Activated CD4-positive, CD25-positive, alpha-beta regulatory T cell (primary cell): Measurements from ENCODE around the gene ZNF410.
"Not testable (repeated sequence)": the region's sequence is repeated elsewhere in the genome, so short reads cannot be mapped to it uniquely, and the experiment has no call there.

Experiments
- DNase-seq, 4 experiments: peaks; one replicate each; lab custom pipeline; 2025; lab: John Stamatoyannopoulos, UW

Gene ZNF410, protein sequence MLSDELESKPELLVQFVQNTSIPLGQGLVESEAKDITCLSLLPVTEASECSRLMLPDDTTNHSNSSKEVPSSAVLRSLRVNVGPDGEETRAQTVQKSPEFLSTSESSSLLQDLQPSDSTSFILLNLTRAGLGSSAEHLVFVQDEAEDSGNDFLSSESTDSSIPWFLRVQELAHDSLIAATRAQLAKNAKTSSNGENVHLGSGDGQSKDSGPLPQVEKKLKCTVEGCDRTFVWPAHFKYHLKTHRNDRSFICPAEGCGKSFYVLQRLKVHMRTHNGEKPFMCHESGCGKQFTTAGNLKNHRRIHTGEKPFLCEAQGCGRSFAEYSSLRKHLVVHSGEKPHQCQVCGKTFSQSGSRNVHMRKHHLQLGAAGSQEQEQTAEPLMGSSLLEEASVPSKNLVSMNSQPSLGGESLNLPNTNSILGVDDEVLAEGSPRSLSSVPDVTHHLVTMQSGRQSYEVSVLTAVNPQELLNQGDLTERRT

GRCh38 chr14:73886449-73887317 is at the start of gene ZNF410:
TSS of gene ZNF410 (plus strand) at chr14:73886859. CDS start at chr14:73892176, 5,317 bp downstream.
- DNase-seq = peak; percentile 69 to 81 (median 74)

DNA sequence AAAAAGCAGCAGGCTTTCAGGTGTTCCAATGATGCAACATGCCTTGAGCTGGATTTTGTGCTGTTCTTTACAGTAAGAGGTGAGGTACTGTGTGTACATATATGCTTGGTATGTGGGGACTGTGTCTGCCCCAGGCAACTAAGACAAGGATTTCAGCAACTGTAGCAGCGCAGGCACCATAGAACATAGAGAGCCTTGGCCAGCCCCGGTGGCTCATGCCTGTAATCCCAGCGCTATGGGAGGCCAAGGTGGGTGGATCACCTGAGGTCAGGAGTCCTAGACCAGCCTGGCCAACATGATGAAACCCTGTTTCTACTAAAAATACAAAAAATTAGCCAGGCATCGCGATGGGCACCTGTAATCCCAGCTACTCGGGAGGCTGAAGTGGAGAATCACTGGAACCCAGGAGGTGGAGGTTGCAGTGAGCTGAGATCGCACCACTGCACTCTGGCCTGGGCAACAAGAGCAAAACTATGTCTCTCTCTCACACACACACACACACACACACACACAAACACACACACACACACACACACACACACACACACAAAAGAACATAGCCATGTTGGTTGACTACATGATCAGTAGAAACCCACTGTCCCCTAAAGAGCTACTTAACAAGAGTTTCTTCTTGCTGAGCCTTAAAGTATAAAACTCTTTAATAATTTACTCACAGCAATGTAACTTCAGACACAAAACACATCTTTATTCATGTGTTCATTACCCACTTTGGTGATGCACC is 48.2 kb upstream of the ZNF410 start:
- DNase-seq = not testable (repeated sequence)

GRCh38 chr14:73842201-73842600 is 44.5 kb upstream of the ZNF410 start:
- DNase-seq = no peak

DNA sequence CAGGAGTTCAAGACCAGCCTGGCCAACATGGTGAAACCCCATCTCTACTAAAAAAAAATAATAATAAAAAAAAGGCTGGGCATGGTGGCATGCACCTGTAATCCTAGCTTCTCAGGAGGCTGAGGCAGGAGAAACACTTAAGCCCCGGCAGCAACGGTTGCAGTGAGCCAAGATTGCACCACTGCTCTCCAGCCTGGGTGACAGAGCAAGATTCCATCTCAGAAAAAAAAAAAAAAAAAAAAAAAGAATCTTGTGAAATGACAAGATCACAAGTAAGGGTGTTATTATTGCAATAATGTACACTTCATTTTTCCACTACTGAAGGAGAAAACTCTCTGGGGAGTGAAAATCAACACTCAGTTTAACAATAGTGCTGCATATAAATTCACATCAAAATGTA is 43.8 kb upstream of the ZNF410 start:
- DNase-seq = no peak

GRCh38 chr14:73843296-73843695 is 43.4 kb upstream of the ZNF410 start:
- no peak for DNase-seq

DNA sequence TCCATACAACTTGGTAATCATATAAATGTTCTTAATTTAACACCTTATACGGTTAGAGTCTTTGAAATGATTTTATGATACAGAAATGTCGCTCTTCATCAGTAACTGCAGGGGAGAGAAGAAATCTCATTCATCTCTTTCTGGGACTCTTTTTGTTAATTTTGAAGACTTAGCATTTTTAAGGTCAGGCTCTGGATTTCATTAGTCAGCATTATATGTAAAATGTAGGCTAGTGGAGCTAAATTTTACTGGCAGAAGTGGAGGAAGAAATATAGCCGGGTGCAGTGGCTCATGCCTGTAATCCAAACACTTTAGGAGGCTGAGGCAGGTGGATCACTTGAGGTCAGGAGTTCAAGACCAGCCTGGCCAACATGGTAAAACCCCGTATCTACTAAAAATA is 39.7 kb upstream of the ZNF410 start:
- no peak for DNase-seq

DNA sequence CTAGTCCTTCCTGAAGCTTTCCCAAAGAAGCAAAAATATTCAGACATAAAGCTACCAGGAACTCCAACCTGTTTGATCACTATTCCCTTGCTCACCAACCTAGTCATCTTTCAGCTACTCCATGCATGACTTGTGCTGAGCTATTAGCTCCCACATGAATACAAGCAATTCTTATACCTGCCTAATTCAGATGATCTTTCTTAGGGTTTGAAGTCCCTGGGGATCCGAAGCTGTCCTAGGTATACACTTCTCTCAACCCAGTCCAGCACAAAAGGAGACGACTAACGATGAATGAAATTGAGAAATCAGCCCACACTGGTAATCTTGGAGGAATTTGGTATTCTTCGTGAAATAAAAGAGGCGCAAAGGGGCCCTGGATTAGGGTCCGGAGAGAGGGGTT is 35.7 kb upstream of the ZNF410 start:
- DNase-seq = no peak

- DNase-seq = peak; percentile 61 to 75 (median 70)
These were observed 34.9 kb upstream of the ZNF410 start, which contains the start of gene PTGR2 for GRCh38 chr14:73851567-73852382. TSS of gene PTGR2 (plus strand) at chr14:73851831. CDS start at chr14:73858863, 7,032 bp downstream.

GRCh38 chr14:73859145-73859544 is 27.5 kb upstream of the ZNF410 start:
- no peak for DNase-seq

DNA sequence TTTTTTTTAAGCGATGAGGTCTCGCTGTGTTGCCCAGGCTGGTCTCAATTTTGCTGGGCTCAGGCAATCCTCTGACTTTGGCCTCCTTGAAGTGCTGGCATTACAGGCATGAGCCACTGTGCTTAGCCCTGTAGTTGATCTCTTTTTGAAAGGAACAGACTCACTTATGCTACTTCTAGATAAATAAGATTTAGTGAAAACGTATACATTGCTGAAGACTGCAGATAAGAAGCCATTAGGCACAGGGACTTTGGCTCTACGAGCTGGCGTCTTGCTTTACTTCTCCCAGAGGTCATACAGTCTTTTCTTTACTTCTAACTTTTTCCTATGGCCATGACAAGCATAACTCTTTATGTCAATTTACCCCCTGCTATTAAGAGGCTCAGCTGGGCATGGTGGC is 25.6 kb upstream of the ZNF410 start:
- no peak for DNase-seq

DNA sequence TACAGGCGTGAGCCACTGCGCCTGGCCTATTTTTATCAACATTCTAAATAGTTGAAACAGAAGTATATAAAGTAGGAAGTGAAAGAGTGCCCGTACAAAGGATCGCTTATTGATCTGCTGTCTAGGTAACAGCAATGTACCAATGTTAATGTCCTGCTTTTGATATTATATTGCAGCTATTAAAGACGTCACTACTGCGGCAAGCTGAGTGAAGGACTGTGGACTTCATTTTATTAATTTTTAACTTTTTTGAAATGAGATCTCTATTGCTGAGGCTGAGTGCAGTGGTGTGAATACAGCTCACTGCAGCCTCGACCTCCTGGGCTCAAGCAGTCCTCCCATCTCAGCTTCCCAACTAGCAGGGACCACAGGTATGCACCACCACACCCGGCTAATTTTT is 24.2 kb upstream of the ZNF410 start:
- DNase-seq = no peak

DNA sequence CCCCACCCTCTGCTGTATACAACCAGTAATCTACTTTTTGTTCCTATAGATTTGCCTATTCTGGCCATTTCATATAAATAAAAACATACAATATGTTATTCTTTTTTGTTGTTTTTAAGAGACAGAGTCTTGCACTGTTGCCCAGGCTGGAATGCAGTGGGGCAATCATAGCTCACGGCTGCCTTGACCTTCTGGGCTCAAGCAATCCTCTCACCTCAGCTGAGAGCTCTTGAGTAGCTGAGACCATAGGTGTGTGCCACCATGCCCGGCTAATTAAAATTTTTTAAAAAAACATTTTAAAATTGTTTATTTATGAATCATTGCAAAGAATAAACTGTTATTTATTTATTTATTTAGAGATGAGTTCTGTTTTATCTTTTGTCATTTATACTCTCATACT is 23.4 kb upstream of the ZNF410 start:
- DNase-seq = no peak

DNA sequence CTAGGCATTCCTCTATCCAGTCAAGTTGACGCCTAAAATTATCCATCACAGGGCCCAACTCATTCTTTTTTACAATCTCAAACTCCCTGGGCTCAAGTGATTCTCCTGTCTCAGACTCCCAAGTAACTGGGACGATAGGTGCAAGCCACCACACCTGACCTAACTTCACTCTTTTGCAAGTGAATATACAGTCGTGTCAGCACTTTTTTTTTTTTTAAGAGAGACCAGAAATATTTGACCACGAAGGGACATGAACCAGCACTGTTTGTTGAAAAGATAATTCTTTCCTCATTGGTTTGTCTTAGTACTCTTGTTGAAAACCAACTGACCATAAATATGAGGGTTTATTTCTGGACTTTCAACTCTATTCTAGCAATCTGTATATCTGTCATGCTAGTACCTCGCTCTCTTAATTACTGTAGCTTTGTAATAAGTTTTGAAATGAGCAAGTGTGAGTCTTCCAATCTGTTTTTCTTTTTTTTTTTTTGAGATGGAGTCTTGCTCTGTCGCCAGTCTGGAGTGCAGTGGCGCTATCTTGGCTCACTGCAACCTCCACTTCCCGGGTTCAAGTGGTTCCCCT is 21.0 kb upstream of the ZNF410 start:
- DNase-seq = no peak

DNA sequence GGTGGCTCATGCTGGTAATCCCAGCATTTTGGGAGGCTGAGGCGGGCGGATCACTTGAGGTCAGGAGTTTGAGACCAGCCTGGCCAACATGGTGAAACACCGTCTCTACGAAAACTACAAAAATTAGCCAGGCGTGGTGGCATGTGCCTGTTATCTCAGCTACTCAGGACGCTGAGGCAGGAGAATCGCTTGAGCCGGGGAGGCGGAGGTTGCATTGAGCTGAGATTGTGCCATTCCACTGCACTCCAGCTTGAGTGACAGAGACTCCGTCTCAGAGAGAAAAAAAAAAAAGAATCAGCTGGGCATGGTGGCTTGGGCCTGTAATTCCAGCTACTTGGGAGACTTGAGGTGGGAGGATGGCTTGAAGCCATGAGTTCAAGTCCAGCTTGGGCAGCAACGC is 16.9 kb upstream of the ZNF410 start:
- not testable (repeated sequence) for DNase-seq

DNA sequence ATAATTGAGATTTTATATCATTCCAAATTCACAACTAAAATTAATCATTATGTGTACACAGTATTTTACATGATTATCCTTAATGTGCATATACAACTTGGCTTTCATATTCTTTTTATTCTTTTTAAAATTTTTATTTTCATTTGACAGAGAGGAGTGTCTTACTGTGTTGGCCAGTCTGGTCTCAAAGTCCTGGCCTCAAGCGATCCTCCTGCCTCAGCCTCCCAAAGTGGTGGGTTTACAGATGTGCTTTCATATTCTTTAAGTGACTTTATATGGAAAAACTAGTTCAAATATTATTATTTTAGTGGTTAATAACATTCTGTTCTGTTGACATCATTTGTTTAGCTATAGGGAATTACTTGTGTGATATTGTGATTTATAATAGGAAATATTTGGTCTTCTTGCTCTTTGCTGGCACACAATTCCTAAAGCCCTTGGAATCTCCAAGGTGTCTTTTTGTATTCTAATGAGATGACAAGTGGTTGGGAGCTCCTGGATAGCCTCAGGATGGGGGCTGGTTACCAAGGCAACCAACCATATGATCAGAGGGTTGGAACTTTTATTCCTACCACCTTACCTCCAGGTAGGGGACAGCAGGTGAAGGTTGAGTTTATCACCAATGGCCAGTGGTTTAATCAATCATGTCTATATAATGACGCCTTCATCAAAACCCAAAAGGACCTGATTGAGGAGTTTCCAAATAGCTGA is 16.0 kb upstream of the ZNF410 start:
- DNase-seq = no peak

- DNase-seq = no peak
These were observed 13.0 kb upstream of the ZNF410 start for GRCh38 chr14:73873660-73874059.

DNA sequence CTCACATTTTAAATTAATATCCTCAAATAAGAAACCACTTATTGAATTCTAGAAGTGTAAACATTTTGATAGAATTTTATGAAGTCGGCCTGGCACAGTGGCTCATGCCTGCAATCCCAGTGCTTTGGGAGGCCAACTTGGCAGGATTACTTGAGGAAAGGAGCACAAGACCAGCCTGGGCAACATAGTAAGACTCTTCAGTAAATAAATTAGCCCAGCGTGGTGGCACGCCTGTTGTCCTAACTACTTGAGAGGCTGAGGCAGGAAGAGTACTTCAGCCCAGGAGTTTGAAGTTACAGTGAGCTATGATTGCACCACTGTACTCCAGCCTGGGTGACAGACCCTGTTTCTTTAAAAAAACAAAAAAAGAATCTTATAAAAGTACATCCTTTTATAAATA is 8.9 kb upstream of the ZNF410 start:
- DNase-seq = no peak

DNA sequence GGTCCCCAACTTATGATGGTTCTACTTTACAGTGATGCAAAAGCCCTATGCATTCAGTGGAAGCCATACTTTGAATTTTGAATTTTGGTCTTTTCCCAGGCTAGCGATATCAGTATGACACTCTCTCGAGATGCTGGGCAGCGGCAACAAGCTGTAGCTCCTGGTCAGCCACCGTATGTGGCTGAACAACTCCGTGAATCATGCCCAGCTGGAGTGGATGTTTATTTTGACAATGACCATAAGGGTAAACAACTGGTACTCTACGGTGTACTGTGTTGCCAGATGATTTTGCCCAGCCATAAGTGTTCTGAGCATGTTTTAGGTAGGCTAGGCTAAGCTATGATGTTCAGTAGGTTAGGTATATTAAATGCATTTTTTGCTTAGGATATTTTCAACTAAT is 8.2 kb upstream of the ZNF410 start:
- no peak for DNase-seq

DNA sequence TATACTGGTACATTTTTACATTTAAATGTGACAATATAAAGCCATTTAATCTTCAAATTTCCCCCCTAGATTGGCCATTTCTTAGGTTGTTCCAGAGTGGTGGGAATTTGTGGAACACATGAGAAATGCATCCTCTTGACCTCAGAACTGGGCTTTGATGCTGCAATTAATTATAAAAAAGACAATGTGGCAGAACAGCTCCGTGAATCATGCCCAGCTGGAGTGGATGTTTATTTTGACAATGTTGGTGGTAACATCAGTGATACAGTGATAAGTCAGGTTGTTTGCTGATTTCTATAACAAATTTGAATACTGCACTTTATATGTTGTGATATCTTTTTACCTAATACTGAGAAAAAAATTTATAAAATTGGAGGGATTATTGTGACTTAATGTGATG is 7.6 kb upstream of the ZNF410 start:
- no peak for DNase-seq
